Neural cell (in vitro differentiated cells): ENCODE results near the gene WNT3. TPM values are rescaled to one million over a fixed set of nuclear protein-coding genes. Genes with fewer than 3 reads are reported as not detected.

Experiments used
- H2AFZ ChIP-seq: fragments of 200-600, 300-800 bp; sonication (generic), shearing (Covaris generic); 2 replicates; pipeline ENCODE4 v1.6.0; 2014; ENCODE audit warnings: low read depth, mild to moderate bottlenecking, antibody characterized with exemption, low read length, moderate library complexity
- H3F3A ChIP-seq: fragments of 200-600 bp; shearing (Covaris generic); 2 replicates; pipeline ENCODE4 v1.6.1; 2016; ENCODE audit warnings: mild to moderate bottlenecking, moderate library complexity, mixed read lengths, antibody characterized with exemption, low read length; ENCODE audit not compliant: insufficient read depth, poor library complexity, severe bottlenecking
- H3K27ac ChIP-seq: fragments of 200-600, 300-800 bp; sonication (generic), shearing (Covaris generic); 2 replicates; pipeline ENCODE4 v1.5.1; 2014; ENCODE audit warnings: mild to moderate bottlenecking, low read length, moderate library complexity
- H3K27me3 ChIP-seq: fragments of 300-800, 200-600 bp; sonication (generic), shearing (Covaris generic); 2 replicates; pipeline ENCODE4 v1.6.0; 2014; ENCODE audit warnings: mild to moderate bottlenecking, low read depth, low read length, moderate library complexity; ENCODE audit not compliant: insufficient read depth
- H3K36me3 ChIP-seq: fragments of 300-800, 200-600 bp; sonication (generic), shearing (Covaris generic); 2 replicates; pipeline ENCODE4 v1.5.1; 2014; ENCODE audit warnings: mild to moderate bottlenecking, antibody characterized with exemption, low read length, moderate library complexity; ENCODE audit not compliant: insufficient read depth
- H3K4me2 ChIP-seq: fragments of 300-800, 200-600 bp; sonication (generic), shearing (Covaris generic); 2 replicates; pipeline ENCODE4 v1.6.0; 2014; ENCODE audit warnings: mild to moderate bottlenecking, low read length
- H3K4me3 ChIP-seq: fragments of 300-800, 200-600 bp; sonication (generic), shearing (Covaris generic); 2 replicates; pipeline ENCODE4 v1.5.1; 2014; ENCODE audit warnings: mild to moderate bottlenecking, low read length, moderate library complexity
- H3K79me2 ChIP-seq: fragments of 200-600 bp; shearing (Covaris generic); replicated peaks from 2 replicates; pipeline ENCODE4 v1.6.0; 2014; ENCODE audit warnings: mild to moderate bottlenecking, low read length, moderate library complexity; ENCODE audit not compliant: insufficient read depth
- H3K9ac ChIP-seq: fragments of 300-800, 200-600 bp; sonication (generic), shearing (Covaris generic); 2 replicates; pipeline ENCODE4 v1.6.1; 2016; ENCODE audit warnings: mild to moderate bottlenecking, low read length, mixed read lengths
- H3K9me2 ChIP-seq: fragments of 200-600 bp; shearing (Covaris generic); 2 replicates; pipeline ENCODE4 v1.6.1; 2016; ENCODE audit warnings: mild to moderate bottlenecking, low read length, mixed read lengths; ENCODE audit not compliant: insufficient read depth
- H3K9me3 ChIP-seq: fragments of 200-600, 300-800 bp; sonication (generic), shearing (Covaris generic); 2 replicates; pipeline ENCODE4 v1.6.1; 2016; ENCODE audit warnings: mild to moderate bottlenecking, mixed run types, low read length, moderate library complexity, mixed read lengths
- H4K20me1 ChIP-seq: fragments of 200-600 bp; shearing (Covaris generic); 2 replicates; pipeline ENCODE4 v1.6.1; 2016; ENCODE audit warnings: mild to moderate bottlenecking, mixed run types; ENCODE audit not compliant: insufficient read depth
- EP300 ChIP-seq: fragments of 450-650 bp; conservative IDR thresholded peaks from 2 replicates; pipeline ENCODE4 v1.6.1; 2014; ENCODE audit warnings: antibody characterized with exemption, mild to moderate bottlenecking, moderate library complexity; ENCODE audit not compliant: poor library complexity, severe bottlenecking
- EZH2 ChIP-seq: fragments of 200-600, 300-800 bp; shearing (Covaris generic), sonication (generic); IDR thresholded peaks from 2 replicates; pipeline ENCODE4 v1.6.1; 2014; ENCODE audit warnings: antibody characterized with exemption, low read length, borderline replicate concordance, mild to moderate bottlenecking; ENCODE audit not compliant: insufficient read depth, poor library complexity, severe bottlenecking
- MXI1 ChIP-seq: fragments of 450-650 bp; conservative IDR thresholded peaks from 2 replicates; pipeline ENCODE4 v1.6.1; 2014; ENCODE audit warnings: antibody characterized with exemption, mild to moderate bottlenecking; ENCODE audit not compliant: poor library complexity, severe bottlenecking
- POLR2AphosphoS5 ChIP-seq: IDR thresholded peaks from 2 replicates; pipeline ENCODE4 v1.6.1; 2012
- RAD21 ChIP-seq: fragments of 450-650 bp; conservative IDR thresholded peaks from 2 replicates; pipeline ENCODE4 v1.6.1; 2014; ENCODE audit warnings: antibody characterized with exemption, mild to moderate bottlenecking, moderate library complexity
- SMC3 ChIP-seq: fragments of 450-650 bp; conservative IDR thresholded peaks from 2 replicates; pipeline ENCODE4 v1.6.1; 2014; ENCODE audit warnings: antibody characterized with exemption, mild to moderate bottlenecking, moderate library complexity; ENCODE audit not compliant: poor library complexity
- TAF1 ChIP-seq: IDR thresholded peaks from 2 replicates; pipeline ENCODE4 v1.6.1; 2012; ENCODE audit warnings: low read depth
- polyA plus RNA-seq: library from polyadenylated mRNA; depleted of rRNA; stranded (reverse); fragments of >200 nt; gene quantifications from 2 replicates; pipeline ENCODE4 v1.2.3, GENCODE V29; 2014
- TF ChIP-seq, protein P1 (sequence below): fragments of 450-650 bp; IDR thresholded peaks from 2 replicates; pipeline ENCODE4 v1.5.1; 2014; ENCODE audit warnings: antibody characterized with exemption, mild to moderate bottlenecking, moderate library complexity; ENCODE audit not compliant: poor library complexity, severe bottlenecking
- TF ChIP-seq, protein P2 (sequence below): IDR thresholded peaks from 2 replicates; pipeline ENCODE4 v1.6.1; 2012; ENCODE audit warnings: borderline replicate concordance

WNT3 gene
- polyA plus RNA-seq, 1 donor from 2014 or later, result 7.6 TPM

GRCh38 chr17:46789610-46790009 is 28.9 kb downstream of the WNT3 start:
- no peak overlapping the region for H3K9ac ChIP-seq
- no peaks in the 10 kb centered on the region for H3K27me3 ChIP-seq
- H4K20me1 ChIP-seq, result no peaks in the 10 kb centered on the region
- H3K79me2 ChIP-seq, result no peaks in the 10 kb centered on the region
- H3F3A ChIP-seq, result no peaks in the 10 kb centered on the region
- H2AFZ ChIP-seq, result no peak overlapping the region
- H3K4me3 ChIP-seq, result no peak overlapping the region
- H3K9me2 ChIP-seq, result no peaks in the 10 kb centered on the region
- no peak overlapping the region for H3K4me2 ChIP-seq
- no peaks in the 10 kb centered on the region for H3K9me3 ChIP-seq
- no peak for TF ChIP-seq RAD21
- no peak overlapping the region for H3K27ac ChIP-seq
- no peaks in the 10 kb centered on the region for H3K36me3 ChIP-seq

DNA sequence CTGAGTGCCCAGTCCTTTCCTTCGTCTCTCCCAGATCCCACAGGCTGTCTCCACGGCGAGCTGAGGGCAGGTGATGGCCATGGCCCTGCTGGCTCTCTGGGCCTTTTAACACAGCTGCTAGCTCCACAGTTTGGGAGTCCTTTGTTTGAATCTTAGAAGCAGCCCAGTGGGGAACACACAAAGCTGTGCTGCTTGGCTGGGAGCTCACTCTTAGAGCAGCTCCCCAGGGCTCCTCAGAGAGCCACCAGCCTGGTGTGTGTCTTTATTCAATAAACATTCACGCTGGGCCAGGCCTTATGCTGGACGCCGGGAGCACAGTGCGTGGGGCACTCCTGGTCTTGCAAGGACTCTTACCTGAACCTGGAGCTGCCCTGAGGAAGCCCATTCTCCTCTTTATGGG is 29.7 kb downstream of the WNT3 start:
- H3K27ac ChIP-seq, result no peak overlapping the region
- H3F3A ChIP-seq, result no peaks in the 10 kb centered on the region
- H3K9ac ChIP-seq, result no peak overlapping the region
- H4K20me1 ChIP-seq, result no peaks in the 10 kb centered on the region
- no peaks in the 10 kb centered on the region for H3K9me3 ChIP-seq
- TF ChIP-seq POLR2AphosphoS5, result no peak
- no peak for TF ChIP-seq SMC3
- TF ChIP-seq TAF1, result no peak
- TF ChIP-seq MXI1, result no peak
- TF ChIP-seq, protein P1, sequence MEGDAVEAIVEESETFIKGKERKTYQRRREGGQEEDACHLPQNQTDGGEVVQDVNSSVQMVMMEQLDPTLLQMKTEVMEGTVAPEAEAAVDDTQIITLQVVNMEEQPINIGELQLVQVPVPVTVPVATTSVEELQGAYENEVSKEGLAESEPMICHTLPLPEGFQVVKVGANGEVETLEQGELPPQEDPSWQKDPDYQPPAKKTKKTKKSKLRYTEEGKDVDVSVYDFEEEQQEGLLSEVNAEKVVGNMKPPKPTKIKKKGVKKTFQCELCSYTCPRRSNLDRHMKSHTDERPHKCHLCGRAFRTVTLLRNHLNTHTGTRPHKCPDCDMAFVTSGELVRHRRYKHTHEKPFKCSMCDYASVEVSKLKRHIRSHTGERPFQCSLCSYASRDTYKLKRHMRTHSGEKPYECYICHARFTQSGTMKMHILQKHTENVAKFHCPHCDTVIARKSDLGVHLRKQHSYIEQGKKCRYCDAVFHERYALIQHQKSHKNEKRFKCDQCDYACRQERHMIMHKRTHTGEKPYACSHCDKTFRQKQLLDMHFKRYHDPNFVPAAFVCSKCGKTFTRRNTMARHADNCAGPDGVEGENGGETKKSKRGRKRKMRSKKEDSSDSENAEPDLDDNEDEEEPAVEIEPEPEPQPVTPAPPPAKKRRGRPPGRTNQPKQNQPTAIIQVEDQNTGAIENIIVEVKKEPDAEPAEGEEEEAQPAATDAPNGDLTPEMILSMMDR, result no peak
- TF ChIP-seq EP300, result no peak
- TF ChIP-seq, protein P2, sequence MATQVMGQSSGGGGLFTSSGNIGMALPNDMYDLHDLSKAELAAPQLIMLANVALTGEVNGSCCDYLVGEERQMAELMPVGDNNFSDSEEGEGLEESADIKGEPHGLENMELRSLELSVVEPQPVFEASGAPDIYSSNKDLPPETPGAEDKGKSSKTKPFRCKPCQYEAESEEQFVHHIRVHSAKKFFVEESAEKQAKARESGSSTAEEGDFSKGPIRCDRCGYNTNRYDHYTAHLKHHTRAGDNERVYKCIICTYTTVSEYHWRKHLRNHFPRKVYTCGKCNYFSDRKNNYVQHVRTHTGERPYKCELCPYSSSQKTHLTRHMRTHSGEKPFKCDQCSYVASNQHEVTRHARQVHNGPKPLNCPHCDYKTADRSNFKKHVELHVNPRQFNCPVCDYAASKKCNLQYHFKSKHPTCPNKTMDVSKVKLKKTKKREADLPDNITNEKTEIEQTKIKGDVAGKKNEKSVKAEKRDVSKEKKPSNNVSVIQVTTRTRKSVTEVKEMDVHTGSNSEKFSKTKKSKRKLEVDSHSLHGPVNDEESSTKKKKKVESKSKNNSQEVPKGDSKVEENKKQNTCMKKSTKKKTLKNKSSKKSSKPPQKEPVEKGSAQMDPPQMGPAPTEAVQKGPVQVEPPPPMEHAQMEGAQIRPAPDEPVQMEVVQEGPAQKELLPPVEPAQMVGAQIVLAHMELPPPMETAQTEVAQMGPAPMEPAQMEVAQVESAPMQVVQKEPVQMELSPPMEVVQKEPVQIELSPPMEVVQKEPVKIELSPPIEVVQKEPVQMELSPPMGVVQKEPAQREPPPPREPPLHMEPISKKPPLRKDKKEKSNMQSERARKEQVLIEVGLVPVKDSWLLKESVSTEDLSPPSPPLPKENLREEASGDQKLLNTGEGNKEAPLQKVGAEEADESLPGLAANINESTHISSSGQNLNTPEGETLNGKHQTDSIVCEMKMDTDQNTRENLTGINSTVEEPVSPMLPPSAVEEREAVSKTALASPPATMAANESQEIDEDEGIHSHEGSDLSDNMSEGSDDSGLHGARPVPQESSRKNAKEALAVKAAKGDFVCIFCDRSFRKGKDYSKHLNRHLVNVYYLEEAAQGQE, result no peak
- no peak overlapping the region for H3K4me2 ChIP-seq
- no peak overlapping the region for H3K4me3 ChIP-seq
- no peaks in the 10 kb centered on the region for H3K79me2 ChIP-seq
- H2AFZ ChIP-seq, result no peak overlapping the region
- H3K36me3 ChIP-seq, result no peaks in the 10 kb centered on the region
- H3K27me3 ChIP-seq, result no peaks in the 10 kb centered on the region
- no peaks in the 10 kb centered on the region for H3K9me2 ChIP-seq

DNA sequence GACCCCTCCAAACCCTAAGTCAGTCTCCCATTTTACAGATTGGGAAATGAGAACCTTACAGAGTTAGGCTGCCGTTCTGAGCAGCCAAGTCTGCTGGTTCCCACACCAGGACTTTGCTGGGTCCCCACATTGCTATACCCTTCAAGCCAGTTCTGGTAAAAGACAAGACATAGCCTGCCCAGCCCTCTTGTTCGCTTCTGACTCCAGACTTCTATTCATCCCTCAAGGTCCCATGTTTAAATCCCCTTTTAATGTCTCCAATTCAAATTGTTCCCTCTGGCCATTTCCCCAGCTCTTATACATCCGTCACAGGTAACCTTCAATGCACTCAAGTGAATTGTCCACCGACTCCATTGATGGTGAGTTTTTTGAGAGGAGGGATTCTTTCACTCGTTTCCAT is 30.2 kb downstream of the WNT3 start:
- Histone ChIP-seq H3K27ac (no peak overlapping the region), H3K4me2 (no peak overlapping the region)

More for the DNA sequence above, 30.2 kb downstream of the WNT3 start:
- Histone ChIP-seq H3K27me3 (no peaks in the 10 kb centered on the region), H3K36me3 (no peaks in the 10 kb centered on the region), H3K9ac (no peak overlapping the region), H3F3A (no peaks in the 10 kb centered on the region), H3K4me3 (no peak overlapping the region), H4K20me1 (no peaks in the 10 kb centered on the region), H2AFZ (no peak overlapping the region), H3K9me2 (no peaks in the 10 kb centered on the region), H3K9me3 (no peaks in the 10 kb centered on the region), H3K79me2 (no peaks in the 10 kb centered on the region)
- TF ChIP-seq TAF1, result no peak
- TF ChIP-seq, protein P1, result no peak
- TF ChIP-seq MXI1, result no peak
- TF ChIP-seq, protein P2, result no peak
- no peak for TF ChIP-seq SMC3
- TF ChIP-seq RAD21, result no peak
- TF ChIP-seq POLR2AphosphoS5, result no peak
- TF ChIP-seq EZH2, result no peak
- no peak for TF ChIP-seq EP300
